Activated CD4-positive, alpha-beta T cell treated with anti-CD3 and anti-CD28 coated beads, Interleukin-2, Interleukin-6, amounts not matched to agents 100 ng/mL and 50 ng/mL, durations not matched to agents 16 hours and 8 hours (primary cell): Measurements from ENCODE around the gene B2M.
"Not testable (repeated sequence)": the region's sequence is repeated elsewhere in the genome, so short reads cannot be mapped to it uniquely, and the experiment has no call there.

Experiments used
- DNase-seq: peaks from one replicate; pipeline ENCODE4 v3.0.0-alpha.2; 2020

B2M gene

DNA sequence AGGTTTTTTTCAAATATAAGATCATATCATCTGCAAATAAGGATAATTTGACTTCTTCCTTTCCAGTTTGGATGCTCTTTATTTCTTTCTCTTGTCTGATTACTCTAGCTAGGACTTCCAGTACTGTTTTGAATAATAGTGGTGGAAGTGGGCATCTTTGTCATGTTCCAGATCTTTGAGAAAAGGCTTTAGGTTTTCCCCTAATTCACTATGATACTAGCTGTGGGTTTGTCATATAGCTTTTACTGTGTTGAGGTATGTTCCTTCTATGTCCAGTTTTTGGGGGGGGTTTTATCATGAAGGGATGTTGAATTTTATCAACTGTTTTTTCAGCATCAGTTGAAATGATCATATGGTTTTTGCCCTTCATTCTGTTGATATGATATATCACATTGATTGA lies 10.6 kb upstream of the B2M start:
- DNase-seq = not testable (repeated sequence)

DNA sequence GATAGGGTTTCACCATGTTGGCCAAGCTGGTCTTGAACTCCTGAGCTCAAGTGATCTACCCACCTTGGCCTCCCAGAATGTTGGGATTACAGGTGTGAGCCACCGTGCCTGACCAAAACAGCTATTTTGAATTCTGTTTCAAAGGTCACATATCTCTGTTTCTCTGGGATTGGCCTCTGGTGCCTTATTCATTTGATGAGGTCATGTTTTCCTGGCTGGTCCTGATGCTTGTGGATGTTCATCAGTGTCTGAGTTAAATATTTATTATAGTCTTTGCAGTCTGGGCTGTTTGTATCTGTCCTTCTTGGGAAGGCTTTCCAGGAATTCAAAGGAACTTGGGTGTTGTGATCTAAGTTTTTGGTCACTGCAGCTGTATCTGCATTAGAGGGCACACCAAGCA lies 5.3 kb upstream of the B2M start:
- DNase-seq = no peak

DNA sequence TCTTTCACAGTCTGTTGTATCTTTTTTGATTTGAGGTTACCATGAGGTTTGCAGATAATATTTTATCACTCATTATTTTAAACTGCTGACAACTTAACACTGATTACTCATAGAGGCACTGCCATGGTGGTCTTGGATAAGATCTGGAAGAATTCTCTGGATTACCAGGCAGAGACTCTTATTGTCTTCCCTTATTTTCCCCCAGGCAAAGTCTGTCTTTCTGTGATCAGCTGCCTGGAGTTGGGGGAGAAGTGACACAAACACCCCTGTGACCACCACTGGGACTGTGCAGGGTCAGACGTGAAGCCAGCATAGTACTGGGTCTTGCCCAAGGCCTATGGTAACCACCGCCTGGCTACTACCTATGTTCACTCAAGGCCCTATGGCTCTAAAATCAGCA lies 4.9 kb upstream of the B2M start:
- no peak for DNase-seq

DNA sequence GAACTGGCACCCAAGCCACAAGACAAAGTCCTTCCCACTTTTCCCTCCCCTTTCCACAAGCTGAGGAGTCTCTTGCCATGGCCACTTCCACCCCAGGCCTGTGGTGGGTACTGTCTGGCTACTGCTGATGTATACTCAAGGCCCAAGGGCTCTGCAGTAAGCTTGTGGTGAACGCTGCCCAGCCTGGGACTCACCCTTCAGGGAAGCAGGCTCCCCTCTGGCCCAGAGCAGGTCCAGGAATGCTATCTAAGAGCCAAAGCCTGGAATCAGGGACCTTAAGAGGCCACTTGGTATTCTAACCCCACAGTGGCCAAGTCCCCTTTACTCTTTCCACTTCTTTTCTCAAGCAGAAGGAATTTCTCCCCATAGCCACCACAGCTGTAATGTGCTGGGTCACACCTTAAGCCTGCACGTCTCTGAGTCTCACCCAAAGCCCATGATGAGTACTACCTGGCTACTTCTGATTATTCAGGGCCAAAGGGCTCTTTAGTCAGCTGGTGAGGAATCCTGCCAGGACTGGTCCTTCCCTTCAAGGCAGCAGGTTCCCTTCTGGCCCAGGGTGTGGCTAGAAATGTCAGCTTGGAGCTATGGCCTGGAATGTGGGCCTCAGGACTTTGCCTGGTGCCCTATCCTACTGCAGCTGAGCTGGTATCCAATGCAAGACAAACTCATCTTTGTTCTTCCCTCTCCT lies 4.2 kb upstream of the B2M start:
- DNase-seq = no peak

DNA sequence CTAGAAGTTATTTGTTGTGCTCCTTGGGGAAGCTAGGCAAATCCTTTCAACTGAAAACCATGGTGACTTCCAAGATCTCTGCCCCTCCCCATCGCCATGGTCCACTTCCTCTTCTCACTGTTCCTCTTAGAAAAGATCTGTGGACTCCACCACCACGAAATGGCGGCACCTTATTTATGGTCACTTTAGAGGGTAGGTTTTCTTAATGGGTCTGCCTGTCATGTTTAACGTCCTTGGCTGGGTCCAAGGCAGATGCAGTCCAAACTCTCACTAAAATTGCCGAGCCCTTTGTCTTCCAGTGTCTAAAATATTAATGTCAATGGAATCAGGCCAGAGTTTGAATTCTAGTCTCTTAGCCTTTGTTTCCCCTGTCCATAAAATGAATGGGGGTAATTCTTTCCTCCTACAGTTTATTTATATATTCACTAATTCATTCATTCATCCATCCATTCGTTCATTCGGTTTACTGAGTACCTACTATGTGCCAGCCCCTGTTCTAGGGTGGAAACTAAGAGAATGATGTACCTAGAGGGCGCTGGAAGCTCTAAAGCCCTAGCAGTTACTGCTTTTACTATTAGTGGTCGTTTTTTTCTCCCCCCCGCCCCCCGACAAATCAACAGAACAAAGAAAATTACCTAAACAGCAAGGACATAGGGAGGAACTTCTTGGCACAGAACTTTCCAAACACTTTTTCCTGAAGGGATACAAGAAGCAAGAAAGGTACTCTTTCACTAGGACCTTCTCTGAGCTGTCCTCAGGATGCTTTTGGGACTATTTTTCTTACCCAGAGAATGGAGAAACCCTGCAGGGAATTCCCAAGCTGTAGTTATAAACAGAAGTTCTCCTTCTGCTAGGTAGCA lies 851 bp upstream of the B2M start:
- peak; percentile 68 for DNase-seq

DNA sequence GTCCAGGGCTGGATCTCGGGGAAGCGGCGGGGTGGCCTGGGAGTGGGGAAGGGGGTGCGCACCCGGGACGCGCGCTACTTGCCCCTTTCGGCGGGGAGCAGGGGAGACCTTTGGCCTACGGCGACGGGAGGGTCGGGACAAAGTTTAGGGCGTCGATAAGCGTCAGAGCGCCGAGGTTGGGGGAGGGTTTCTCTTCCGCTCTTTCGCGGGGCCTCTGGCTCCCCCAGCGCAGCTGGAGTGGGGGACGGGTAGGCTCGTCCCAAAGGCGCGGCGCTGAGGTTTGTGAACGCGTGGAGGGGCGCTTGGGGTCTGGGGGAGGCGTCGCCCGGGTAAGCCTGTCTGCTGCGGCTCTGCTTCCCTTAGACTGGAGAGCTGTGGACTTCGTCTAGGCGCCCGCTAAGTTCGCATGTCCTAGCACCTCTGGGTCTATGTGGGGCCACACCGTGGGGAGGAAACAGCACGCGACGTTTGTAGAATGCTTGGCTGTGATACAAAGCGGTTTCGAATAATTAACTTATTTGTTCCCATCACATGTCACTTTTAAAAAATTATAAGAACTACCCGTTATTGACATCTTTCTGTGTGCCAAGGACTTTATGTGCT lies 527 bp downstream of the B2M start:
- DNase-seq = peak; percentile 69

DNA sequence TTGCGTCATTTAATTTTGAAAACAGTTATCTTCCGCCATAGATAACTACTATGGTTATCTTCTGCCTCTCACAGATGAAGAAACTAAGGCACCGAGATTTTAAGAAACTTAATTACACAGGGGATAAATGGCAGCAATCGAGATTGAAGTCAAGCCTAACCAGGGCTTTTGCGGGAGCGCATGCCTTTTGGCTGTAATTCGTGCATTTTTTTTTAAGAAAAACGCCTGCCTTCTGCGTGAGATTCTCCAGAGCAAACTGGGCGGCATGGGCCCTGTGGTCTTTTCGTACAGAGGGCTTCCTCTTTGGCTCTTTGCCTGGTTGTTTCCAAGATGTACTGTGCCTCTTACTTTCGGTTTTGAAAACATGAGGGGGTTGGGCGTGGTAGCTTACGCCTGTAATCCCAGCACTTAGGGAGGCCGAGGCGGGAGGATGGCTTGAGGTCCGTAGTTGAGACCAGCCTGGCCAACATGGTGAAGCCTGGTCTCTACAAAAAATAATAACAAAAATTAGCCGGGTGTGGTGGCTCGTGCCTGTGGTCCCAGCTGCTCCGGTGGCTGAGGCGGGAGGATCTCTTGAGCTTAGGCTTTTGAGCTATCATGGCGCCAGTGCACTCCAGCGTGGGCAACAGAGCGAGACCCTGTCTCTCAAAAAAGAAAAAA lies 1.2 kb downstream of the B2M start:
- DNase-seq = peak; percentile 82

DNA sequence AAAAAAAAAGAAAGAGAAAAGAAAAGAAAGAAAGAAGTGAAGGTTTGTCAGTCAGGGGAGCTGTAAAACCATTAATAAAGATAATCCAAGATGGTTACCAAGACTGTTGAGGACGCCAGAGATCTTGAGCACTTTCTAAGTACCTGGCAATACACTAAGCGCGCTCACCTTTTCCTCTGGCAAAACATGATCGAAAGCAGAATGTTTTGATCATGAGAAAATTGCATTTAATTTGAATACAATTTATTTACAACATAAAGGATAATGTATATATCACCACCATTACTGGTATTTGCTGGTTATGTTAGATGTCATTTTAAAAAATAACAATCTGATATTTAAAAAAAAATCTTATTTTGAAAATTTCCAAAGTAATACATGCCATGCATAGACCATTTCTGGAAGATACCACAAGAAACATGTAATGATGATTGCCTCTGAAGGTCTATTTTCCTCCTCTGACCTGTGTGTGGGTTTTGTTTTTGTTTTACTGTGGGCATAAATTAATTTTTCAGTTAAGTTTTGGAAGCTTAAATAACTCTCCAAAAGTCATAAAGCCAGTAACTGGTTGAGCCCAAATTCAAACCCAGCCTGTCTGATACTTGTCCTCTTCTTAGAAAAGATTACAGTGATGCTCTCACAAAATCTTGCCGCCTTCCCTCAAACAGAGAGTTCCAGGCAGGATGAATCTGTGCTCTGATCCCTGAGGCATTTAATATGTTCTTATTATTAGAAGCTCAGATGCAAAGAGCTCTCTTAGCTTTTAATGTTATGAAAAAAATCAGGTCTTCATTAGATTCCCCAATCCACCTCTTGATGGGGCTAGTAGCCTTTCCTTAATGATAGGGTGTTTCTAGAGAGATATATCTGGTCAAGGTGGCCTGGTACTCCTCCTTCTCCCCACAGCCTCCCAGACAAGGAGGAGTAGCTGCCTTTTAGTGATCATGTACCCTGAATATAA lies 2.0 kb downstream of the B2M start:
- no peak for DNase-seq

DNA sequence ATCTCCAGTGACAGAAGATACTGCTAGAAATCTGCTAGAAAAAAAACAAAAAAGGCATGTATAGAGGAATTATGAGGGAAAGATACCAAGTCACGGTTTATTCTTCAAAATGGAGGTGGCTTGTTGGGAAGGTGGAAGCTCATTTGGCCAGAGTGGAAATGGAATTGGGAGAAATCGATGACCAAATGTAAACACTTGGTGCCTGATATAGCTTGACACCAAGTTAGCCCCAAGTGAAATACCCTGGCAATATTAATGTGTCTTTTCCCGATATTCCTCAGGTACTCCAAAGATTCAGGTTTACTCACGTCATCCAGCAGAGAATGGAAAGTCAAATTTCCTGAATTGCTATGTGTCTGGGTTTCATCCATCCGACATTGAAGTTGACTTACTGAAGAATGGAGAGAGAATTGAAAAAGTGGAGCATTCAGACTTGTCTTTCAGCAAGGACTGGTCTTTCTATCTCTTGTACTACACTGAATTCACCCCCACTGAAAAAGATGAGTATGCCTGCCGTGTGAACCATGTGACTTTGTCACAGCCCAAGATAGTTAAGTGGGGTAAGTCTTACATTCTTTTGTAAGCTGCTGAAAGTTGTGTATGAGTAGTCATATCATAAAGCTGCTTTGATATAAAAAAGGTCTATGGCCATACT lies 4.0 kb downstream of the B2M start:
- DNase-seq = no peak

DNA sequence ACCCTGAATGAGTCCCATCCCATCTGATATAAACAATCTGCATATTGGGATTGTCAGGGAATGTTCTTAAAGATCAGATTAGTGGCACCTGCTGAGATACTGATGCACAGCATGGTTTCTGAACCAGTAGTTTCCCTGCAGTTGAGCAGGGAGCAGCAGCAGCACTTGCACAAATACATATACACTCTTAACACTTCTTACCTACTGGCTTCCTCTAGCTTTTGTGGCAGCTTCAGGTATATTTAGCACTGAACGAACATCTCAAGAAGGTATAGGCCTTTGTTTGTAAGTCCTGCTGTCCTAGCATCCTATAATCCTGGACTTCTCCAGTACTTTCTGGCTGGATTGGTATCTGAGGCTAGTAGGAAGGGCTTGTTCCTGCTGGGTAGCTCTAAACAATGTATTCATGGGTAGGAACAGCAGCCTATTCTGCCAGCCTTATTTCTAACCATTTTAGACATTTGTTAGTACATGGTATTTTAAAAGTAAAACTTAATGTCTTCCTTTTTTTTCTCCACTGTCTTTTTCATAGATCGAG lies 4.5 kb downstream of the B2M start:
- DNase-seq = no peak

DNA sequence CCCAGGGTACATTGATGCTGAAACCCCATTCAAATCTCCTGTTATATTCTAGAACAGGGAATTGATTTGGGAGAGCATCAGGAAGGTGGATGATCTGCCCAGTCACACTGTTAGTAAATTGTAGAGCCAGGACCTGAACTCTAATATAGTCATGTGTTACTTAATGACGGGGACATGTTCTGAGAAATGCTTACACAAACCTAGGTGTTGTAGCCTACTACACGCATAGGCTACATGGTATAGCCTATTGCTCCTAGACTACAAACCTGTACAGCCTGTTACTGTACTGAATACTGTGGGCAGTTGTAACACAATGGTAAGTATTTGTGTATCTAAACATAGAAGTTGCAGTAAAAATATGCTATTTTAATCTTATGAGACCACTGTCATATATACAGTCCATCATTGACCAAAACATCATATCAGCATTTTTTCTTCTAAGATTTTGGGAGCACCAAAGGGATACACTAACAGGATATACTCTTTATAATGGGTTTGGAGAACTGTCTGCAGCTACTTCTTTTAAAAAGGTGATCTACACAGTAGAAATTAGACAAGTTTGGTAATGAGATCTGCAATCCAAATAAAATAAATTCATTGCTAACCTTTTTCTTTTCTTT lies 5.8 kb downstream of the B2M start:
- DNase-seq = no peak

DNA sequence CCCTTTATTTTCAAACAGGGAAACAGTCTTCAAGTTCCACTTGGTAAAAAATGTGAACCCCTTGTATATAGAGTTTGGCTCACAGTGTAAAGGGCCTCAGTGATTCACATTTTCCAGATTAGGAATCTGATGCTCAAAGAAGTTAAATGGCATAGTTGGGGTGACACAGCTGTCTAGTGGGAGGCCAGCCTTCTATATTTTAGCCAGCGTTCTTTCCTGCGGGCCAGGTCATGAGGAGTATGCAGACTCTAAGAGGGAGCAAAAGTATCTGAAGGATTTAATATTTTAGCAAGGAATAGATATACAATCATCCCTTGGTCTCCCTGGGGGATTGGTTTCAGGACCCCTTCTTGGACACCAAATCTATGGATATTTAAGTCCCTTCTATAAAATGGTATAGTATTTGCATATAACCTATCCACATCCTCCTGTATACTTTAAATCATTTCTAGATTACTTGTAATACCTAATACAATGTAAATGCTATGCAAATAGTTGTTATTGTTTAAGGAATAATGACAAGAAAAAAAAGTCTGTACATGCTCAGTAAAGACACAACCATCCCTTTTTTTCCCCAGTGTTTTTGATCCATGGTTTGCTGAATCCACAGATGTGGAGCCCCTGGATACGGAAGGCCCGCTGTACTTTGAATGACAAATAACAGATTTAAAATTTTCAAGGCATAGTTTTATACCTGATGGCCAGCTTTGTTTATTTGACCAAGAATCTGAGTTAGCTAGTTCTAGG lies 7.0 kb downstream of the B2M start:
- no peak for DNase-seq

DNA sequence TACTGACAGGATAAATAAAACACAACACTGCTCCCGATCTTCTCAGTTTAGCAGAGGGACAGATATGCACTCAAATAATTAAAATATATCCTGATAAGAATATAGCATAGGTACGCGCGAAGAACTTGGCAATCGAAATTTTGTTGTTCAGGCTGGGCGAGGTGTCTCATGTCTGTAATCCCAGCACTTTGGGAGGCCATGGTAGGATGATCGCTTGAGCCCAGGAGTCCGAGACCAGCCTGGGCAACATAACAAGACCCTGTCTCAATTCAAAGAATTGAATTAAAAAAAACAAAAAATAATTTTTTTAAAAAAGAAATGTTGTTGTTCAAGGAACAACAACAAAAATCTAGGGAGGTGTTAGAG lies 7.6 kb downstream of the B2M start:
- DNase-seq = no peak

DNA sequence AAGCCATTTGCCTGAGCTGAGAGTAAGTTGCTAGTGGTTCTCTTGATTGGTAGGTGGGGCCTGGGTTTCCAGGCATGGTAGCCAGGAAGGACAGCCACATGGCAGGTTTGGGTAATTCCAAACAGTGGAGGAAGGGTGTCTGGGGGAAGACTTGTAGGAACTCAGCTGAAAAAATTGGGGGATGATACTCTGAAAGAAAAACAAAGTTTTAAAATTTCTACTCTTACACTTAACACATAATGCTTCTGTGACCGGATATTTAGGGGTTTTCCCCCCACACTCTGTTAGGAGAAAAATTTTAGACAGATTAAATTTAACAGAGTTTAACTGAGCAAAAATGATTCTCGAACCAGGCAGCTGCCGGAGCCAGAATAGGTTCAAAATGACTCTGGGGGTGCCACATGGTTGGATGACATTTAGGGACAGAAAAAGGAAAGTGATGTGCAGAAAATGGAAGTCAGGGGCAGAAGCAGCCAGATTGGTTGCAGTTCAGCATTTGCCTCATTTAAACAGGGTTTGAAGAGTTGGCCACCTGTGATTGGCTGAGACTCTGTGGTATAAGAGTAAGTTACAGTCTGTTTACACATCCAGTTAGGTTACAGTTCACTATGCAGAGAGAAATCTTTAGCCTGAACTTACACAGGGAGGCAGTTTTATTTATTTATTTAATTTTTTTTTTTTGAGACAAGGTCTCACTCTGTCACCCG lies 8.1 kb downstream of the B2M start:
- DNase-seq = peak; percentile 87

DNA sequence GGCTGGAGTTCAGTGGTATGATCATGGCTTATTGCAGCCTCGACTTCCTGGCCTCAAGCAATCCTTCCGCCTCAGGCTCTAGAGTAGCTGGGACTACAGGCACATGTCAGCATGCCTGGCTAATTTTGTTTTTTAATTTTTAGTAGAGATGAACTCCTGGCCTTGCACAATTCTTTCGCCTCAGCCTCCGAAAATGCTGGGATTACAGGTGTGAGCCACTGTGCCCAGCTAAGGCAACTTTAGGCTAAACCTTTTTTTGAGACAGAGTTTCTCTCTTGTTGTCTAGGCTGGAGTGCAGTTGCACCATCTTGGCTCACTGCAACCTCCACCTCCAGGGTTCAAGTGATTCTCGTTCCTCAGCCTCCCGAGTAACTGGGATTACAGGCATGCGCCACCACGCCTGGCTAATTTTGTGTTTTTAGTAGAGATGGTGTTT lies 8.7 kb downstream of the B2M start:
- not testable (repeated sequence) for DNase-seq

DNA sequence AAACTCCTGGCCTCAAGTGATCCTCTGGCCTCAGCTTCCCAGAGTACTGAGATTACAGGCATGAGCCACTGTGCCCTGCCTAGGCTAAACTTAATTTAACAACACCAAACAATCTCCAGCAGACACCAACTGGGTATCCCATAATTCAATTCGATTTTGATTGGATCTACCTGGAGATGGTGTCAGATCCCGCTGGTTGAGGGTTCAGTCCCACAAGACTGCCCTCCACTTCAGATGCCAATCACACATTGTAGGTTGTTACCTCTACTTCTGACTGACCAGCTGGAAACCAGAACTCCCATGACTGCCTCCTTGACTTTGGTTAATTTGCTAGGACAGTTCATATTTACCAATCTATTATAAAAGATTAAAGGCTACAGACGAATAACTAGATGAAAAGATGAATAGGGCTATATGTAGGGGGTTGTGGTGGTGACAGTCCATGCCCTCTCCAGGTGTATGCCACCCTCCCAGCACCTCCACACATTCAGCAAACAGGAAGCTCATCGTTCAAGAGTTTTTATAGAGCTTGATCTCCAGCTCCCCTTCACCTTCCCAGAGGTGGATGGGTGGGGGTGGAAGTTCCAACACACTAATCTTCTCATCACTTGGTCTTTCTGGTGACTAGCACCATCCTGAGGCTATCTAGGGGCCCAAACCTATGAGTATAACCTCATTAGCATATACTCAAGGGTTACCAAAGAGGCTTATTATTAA lies 9.3 kb downstream of the B2M start:
- DNase-seq = no peak

DNA sequence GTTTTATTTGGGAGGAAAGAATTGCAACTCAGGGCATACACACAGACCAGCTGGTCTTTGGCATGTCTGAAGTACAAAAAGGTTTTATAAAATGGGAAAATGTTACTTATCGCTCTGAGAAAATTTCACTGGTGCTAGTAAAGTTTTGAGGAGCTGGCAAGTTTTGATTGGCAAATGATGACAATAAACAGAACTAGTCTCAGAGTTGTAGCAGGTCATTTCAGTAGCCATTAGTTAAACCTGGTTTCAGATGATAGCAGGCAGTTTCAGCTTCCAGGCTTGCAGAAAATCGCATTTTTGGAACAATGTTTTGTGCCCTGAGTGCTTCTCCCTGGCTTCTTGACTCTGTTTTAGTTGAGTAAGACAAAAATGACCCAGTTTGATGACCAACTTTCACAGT lies 10.7 kb downstream of the B2M start:
- no peak for DNase-seq

DNA sequence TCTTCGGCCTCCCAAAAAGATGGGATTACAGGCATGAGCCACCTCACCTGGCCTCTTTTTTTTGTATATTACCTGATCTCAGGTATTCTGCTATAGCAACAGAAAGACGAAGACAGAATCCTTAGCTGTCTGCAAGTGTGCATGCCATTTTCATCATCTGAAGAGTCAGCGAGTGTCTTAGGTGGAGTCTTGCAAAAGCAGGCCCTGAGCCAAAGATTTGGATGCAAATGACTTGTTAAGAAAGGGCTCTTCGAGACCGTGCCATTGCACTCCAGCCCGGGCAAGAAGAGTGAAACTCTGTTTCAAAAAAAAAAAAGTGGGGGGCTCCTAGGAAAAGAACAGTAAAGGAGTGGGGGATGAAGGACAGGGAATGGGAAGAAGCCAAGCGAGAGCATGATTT lies 14.8 kb downstream of the B2M start:
- peak; percentile 44 for DNase-seq
